Lower leg skin (tissue), 3 donors: ENCODE measurements around the gene OGG1.

Experiments used
- CTCF ChIP-seq, 3 donors: fragments of 450-650 bp; IDR thresholded peaks; one replicate each; pipeline ENCODE4 v1.5.1; 2016; ENCODE audit warnings: antibody characterized with exemption in 3 of 3, mild to moderate bottlenecking in 3 of 3, moderate library complexity in 2 of 3
- POLR2A ChIP-seq, 2 donors: fragments of 450-650 bp; IDR thresholded peaks; one replicate each; pipeline ENCODE4 v1.6.1; 2016 to 2017; ENCODE audit warnings: antibody characterized with exemption in 2 of 2, mild to moderate bottlenecking in 1 of 2, moderate library complexity in 1 of 2

DNA sequence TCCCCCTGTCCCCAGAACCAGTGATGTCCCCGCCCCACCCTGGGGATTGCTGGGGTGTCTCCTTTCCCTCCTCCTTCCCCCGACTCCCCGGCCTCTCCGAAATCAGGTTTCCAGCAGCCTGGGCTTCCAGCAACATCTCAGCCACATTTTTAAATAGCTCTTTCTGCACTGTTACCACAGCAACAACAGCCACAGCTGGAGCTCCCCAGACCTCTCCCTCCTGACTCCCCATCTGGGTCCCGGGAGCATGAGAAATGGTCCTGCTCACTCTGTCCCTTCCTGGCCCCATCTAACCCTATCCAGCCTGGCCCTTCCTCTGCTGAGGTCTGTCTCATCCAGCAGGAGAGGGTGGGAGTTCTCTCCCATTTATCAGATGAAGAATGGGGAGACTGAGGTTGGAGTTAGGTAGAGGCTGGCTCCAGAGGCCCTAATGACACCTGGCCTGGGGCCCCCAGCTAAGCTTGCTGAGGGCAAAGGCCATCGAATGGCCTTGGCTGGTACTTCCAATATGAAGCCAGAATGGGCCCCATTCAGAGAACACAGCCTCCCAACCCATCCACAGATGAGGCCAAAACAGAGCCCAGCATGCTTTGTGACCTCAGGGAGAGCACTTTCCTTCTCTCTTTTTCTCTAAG is 18.5 kb downstream of the OGG1 start:
- TF ChIP-seq POLR2A (IDR thresholded peaks at IDR 0.05) (no peak), CTCF (IDR thresholded peaks at IDR 0.05) (no peak)
